H1 (cell line): ENCODE data around the gene CHST8.

Experiments
- GABPA ChIP-seq: IDR thresholded peaks from 2 replicates; pipeline ENCODE4 v1.6.1; 2011; ENCODE audit warnings: mild to moderate bottlenecking, low read length, moderate library complexity, borderline replicate concordance; ENCODE audit not compliant: insufficient read depth
- GTF2F1 ChIP-seq: IDR thresholded peaks from 2 replicates; pipeline ENCODE4 v1.6.1; 2012; ENCODE audit warnings: low read depth, low read length, improper control_type of control experiment, borderline replicate concordance
- PHF8 ChIP-seq: fragments of 200-600 bp; sonication (generic); conservative IDR thresholded peaks from 2 replicates; pipeline ENCODE4 v1.7.1; 2012; ENCODE audit warnings: low read depth, mild to moderate bottlenecking, inconsistent platforms, low read length, moderate library complexity
- POLR2A ChIP-seq, 2 experiments: IDR thresholded peaks; 1 replicate in 1 of 2; 2 replicates in 1 of 2; pipeline ENCODE4 v1.6.1; 2011; ENCODE audit warnings: low read depth in 2 of 2, low read length in 2 of 2, mild to moderate bottlenecking in 2 of 2; ENCODE audit errors: control extremely low read depth in 1 of 2
- POLR2AphosphoS5 ChIP-seq: IDR thresholded peaks from 2 replicates; pipeline ENCODE4 v1.6.1; 2011; ENCODE audit warnings: low read depth, low read length
- RFX5 ChIP-seq: IDR thresholded peaks from 2 replicates; pipeline ENCODE4 v1.6.1; 2011; ENCODE audit warnings: low read depth, low read length, improper control_type of control experiment, borderline replicate concordance
- SRF ChIP-seq: IDR thresholded peaks from 2 replicates; pipeline ENCODE4 v1.6.1; 2011; ENCODE audit warnings: mild to moderate bottlenecking, low read depth, low read length, moderate library complexity
- TF ChIP-seq, protein P1 (sequence below): IDR thresholded peaks from 2 replicates; pipeline ENCODE4 v1.6.1; 2011; ENCODE audit warnings: low read length, improper control_type of control experiment
- TF ChIP-seq, protein P2 (sequence below): IDR thresholded peaks from 2 replicates; pipeline ENCODE4 v1.6.1; 2012; ENCODE audit warnings: inconsistent platforms
- TF ChIP-seq, protein P3 (sequence below), 3 experiments: IDR thresholded peaks; 1 replicate in 2 of 3; 2 replicates in 1 of 3; pipeline versions ENCODE4 v1.5.1 to v1.6.1; 2011; ENCODE audit warnings: low read length in 3 of 3, mild to moderate bottlenecking in 3 of 3, inconsistent platforms in 2 of 3, low read depth in 1 of 3, moderate library complexity in 1 of 3; ENCODE audit not compliant: insufficient read depth in 1 of 3; ENCODE audit errors: control extremely low read depth in 1 of 3
- TF ChIP-seq, protein P4 (sequence below): IDR thresholded peaks from 2 replicates; pipeline ENCODE4 v1.6.1; 2011; ENCODE audit warnings: low read depth, mild to moderate bottlenecking, low read length; ENCODE audit not compliant: insufficient read depth

DNA sequence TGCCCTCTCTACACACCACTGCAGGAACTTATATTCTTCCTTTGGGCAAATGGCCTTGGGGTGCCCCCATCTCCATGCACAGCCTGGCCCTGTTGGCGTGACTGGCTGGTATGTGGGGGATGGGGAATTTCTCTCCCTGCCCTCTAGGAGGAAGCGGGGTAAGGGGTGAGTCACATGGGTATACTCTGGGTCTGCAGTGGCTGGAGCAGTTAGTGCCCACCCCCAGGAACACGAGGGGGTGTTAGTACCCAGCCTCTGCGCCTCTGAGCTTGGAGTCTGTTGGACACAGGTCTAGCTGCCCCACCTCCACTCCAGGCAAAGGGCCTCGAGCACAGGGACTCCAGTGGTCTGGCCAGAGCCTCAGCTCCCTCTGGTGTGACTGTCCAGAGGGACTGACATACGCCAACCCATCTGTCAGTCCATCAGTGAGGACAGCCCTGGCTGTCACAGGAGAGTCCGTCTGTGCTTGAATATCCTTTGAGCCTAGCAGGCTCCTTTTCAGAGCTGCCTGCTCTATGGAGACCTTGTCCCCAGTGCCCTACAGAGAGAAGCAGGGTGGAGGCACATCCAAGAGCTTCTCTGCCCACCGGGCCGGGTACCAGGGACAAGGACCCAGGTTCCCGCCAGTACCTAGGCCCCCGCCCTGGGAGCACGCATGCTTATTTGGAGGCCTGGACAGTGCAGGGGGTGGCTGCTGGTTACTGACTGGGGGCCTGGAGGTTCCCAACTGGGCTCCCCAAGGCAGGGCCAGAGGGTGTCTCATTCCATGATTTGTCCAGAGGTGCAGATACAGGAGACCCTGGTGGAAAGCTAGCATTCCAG lies 66.6 kb downstream of the CHST8 start:
- TF ChIP-seq SRF (no peak), RFX5 (no peak), POLR2AphosphoS5 (no peak), POLR2A (IDR thresholded peaks at IDR 0.05; ENCODE audit: control extremely low read depth in 1 of 2, low read depth in 2 of 2, low read length in 2 of 2) (no peak), PHF8 (no peak), GABPA (no peak), GTF2F1 (no peak)
- TF ChIP-seq, protein P1, sequence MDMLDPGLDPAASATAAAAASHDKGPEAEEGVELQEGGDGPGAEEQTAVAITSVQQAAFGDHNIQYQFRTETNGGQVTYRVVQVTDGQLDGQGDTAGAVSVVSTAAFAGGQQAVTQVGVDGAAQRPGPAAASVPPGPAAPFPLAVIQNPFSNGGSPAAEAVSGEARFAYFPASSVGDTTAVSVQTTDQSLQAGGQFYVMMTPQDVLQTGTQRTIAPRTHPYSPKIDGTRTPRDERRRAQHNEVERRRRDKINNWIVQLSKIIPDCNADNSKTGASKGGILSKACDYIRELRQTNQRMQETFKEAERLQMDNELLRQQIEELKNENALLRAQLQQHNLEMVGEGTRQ, result no peak
- TF ChIP-seq, protein P2, sequence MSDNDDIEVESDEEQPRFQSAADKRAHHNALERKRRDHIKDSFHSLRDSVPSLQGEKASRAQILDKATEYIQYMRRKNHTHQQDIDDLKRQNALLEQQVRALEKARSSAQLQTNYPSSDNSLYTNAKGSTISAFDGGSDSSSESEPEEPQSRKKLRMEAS, result no peak
- TF ChIP-seq, protein P3, sequence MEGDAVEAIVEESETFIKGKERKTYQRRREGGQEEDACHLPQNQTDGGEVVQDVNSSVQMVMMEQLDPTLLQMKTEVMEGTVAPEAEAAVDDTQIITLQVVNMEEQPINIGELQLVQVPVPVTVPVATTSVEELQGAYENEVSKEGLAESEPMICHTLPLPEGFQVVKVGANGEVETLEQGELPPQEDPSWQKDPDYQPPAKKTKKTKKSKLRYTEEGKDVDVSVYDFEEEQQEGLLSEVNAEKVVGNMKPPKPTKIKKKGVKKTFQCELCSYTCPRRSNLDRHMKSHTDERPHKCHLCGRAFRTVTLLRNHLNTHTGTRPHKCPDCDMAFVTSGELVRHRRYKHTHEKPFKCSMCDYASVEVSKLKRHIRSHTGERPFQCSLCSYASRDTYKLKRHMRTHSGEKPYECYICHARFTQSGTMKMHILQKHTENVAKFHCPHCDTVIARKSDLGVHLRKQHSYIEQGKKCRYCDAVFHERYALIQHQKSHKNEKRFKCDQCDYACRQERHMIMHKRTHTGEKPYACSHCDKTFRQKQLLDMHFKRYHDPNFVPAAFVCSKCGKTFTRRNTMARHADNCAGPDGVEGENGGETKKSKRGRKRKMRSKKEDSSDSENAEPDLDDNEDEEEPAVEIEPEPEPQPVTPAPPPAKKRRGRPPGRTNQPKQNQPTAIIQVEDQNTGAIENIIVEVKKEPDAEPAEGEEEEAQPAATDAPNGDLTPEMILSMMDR (IDR thresholded peaks at IDR 0.05; ENCODE audit: control extremely low read depth in 1 of 3, insufficient read depth in 1 of 3, low read depth in 1 of 3, low read length in 3 of 3), result no peak
- TF ChIP-seq, protein P4, sequence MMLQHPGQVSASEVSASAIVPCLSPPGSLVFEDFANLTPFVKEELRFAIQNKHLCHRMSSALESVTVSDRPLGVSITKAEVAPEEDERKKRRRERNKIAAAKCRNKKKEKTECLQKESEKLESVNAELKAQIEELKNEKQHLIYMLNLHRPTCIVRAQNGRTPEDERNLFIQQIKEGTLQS, result no peak
